GM21825 (cell line): ENCODE data around the gene IGFBP5.

Source experiments
- ATAC-seq: cut with Tn5 transposase; IDR thresholded peaks from one replicate; pipeline ENCODE4 v1.9.1; 2021; ENCODE audit warnings: mild to moderate bottlenecking, moderate library complexity; ENCODE audit not compliant: unreplicated experiment

The IGFBP5 gene

GRCh38 chr2:216690456-216690852 lies 4.9 kb downstream of the IGFBP5 start:
- ATAC-seq: no peak

- no peak for ATAC-seq
These were observed 6.0 kb downstream of the IGFBP5 start for GRCh38 chr2:216689397-216689796.

- no peak for ATAC-seq
These were observed 6.5 kb downstream of the IGFBP5 start for GRCh38 chr2:216688731-216689340.

GRCh38 chr2:216687646-216688045 lies 7.7 kb downstream of the IGFBP5 start:
- ATAC-seq: no peak

GRCh38 chr2:216687111-216687510 lies 8.2 kb downstream of the IGFBP5 start:
- ATAC-seq: no peak

- ATAC-seq: no peak
These were observed 9.9 kb downstream of the IGFBP5 start for GRCh38 chr2:216685327-216685875.

GRCh38 chr2:216683846-216684245 lies 11.5 kb downstream of the IGFBP5 start:
- ATAC-seq: no peak

- no peak for ATAC-seq
These were observed 13.7 kb downstream of the IGFBP5 start for GRCh38 chr2:216681683-216682082.

GRCh38 chr2:216680951-216681629 lies 14.3 kb downstream of the IGFBP5 start:
- no peak for ATAC-seq

- no peak for ATAC-seq
These were observed 15.7 kb downstream of the IGFBP5 start for GRCh38 chr2:216679658-216680024.

- no peak for ATAC-seq
These were observed 16.3 kb downstream of the IGFBP5 start for GRCh38 chr2:216678813-216679657.

- ATAC-seq: no peak
These were observed 17.3 kb downstream of the IGFBP5 start for GRCh38 chr2:216678098-216678465.

GRCh38 chr2:216677439-216678097 lies 17.8 kb downstream of the IGFBP5 start:
- ATAC-seq: no peak

- ATAC-seq: no peak
These were observed 18.7 kb downstream of the IGFBP5 start for GRCh38 chr2:216676630-216677029.

GRCh38 chr2:216674376-216674775 lies 21.0 kb downstream of the IGFBP5 start:
- ATAC-seq: no peak

- no peak for ATAC-seq
These were observed 21.7 kb downstream of the IGFBP5 start for GRCh38 chr2:216673609-216674008.

- no peak for ATAC-seq
These were observed 22.3 kb downstream of the IGFBP5 start for GRCh38 chr2:216673021-216673420.

- ATAC-seq: no peak
These were observed 22.9 kb downstream of the IGFBP5 start for GRCh38 chr2:216672466-216672865.

GRCh38 chr2:216671791-216672343 lies 23.5 kb downstream of the IGFBP5 start:
- no peak for ATAC-seq

GRCh38 chr2:216671081-216671411 lies 24.3 kb downstream of the IGFBP5 start:
- no peak for ATAC-seq
